SIG-M5 (cell line): ENCODE measurements around the gene PYGO1.
"Not testable (repeated sequence)": the region's sequence is repeated elsewhere in the genome, so short reads cannot be mapped to it uniquely, and the experiment has no call there.

Source experiments
- DNase-seq: peaks from one replicate; lab custom pipeline; 2025; lab: John Stamatoyannopoulos, UW

PYGO1 gene

DNA sequence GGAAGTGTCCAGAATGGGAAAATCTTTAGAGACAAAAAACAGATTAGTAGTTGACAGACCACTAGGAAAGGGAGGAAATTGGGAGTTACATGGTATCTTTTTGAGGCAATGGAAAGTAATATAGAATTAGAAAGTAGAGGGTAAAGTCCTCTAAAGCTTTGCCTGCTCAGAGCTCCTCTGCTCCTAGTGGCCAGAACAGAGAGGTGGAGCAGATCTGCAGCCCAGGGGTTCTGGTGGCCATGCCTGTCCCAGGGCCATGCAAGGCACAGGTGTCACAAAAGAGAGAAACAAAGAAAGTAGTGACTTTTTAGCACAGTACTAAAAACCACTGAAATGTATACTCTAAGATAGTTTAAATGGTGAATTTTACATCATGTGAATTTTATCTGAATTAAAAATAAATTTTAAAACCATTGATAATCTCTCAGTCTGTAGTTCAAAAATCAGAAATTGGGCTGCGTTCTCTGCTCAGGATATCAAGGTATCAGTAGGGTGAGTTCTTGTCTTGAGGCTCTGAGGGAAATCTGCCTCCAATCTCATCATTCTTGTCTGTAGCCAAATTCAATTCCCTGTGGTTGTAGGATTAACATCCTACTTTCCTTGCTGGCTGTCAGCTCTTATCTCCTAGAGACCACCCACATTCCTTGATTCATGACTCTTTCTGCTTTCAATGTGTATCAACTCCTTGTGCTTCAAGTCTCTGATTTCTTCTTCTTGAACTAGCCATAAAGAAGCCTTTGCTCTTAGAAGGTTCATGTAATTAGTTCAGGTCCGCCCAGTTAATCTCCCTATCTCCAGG, 23.6 kb downstream of the PYGO1 start:
- no peak for DNase-seq

GRCh38 chr15:55562601-55563000, 25.5 kb downstream of the PYGO1 start:
- DNase-seq, result no peak

DNA sequence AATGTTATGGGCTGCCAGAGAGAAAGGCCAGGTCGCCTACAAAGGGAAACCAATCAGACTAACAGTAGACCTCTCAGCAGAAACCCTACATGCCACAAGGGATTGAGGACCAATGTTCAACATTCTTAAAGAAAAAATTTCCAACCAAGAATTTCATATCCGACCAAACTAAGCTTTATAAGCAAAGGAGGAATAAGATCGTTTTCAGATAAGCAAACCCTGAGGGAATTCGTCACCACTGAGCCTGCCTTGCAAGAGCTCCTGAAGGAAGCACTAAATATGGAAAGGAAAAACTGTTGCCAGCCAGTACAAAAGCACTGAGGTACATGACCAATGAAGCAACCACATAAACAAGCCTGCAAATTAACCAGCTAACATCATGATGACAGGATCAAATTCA, 33.1 kb downstream of the PYGO1 start:
- DNase-seq, result no peak

GRCh38 chr15:55552926-55553325, 35.2 kb downstream of the PYGO1 start:
- DNase-seq, result no peak

GRCh38 chr15:55552451-55552850, 35.7 kb downstream of the PYGO1 start:
- no peak for DNase-seq

DNA sequence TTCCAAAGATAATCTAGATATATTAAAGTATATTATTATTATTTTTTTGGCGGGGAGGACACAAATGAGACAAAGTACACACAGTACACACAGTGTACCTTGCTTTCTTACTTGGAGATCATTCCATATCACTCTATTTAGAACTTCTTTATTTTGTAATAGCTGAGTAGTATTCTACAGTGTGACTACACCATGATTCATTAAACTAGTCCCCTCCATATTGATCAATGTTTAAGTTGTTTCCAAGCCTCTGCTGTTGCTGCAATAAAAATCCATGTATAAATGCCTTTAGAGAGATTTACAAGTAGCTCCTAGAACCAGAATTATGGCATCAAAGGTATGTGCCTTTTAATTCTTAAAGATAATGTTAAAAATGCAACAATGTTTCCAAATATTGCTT, 38.8 kb downstream of the PYGO1 start:
- no peak for DNase-seq

GRCh38 chr15:55546718-55547117, 41.4 kb downstream of the PYGO1 start:
- DNase-seq, result no peak

DNA sequence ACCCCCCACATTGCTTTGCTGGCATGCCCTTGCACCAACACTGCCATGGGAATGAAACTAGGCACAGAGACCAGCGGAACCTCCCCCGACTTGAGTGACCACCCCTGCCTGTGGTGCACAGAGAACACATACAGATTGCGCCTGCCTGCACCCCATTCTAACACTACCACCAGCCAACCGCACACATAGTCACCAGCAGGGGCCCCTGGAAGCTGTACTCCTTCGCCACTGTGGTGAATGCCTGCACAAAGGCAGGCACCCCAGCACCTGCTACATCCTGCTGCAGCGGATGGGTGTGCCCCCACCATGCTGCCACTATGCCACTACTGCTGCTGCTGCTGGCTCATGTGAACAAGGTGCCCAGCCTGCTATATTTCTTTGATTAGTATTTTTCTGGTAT, 52.7 kb downstream of the PYGO1 start:
- no peak for DNase-seq

DNA sequence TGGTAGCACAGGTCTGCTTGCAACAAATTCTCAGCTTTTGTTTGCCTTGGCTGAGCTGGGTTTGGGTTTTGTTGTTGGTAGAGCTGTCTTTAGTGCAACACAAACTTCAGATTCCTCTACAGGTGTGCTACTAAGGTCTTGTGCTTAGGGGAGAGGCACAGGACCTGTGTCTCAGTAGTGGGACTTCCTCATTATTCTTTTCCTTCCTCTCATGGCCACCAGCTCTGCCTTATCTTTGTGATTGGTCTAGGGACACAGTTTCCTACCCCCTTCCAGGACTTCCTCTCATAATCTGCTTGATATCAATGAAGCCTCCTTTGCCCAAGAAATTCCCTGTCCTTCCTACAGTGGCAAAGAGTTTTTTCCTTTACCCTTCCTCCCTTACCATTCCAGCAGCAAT, 55.2 kb downstream of the PYGO1 start:
- no peak for DNase-seq

GRCh38 chr15:55530861-55531313, 57.3 kb downstream of the PYGO1 start:
- DNase-seq, result no peak

DNA sequence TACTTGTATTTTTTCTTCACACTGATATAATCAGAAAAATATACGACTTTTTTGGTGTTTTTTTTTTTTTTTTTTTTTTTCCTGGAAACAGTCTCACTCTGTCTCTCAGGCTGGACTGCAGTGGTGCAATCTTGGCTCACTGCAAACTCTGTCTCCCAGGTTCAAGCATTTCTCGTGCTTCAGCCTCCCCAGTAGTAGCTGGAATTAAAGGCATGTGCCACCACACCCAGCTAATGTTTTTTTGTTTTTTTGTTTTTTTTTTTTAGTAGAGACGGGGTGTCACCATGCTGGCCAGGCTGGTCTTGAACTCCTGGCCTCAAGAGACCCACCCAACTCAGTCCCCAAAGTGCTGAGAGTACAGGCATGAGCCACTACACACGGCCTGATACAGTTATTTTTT, 59.3 kb downstream of the PYGO1 start:
- no peak for DNase-seq

DNA sequence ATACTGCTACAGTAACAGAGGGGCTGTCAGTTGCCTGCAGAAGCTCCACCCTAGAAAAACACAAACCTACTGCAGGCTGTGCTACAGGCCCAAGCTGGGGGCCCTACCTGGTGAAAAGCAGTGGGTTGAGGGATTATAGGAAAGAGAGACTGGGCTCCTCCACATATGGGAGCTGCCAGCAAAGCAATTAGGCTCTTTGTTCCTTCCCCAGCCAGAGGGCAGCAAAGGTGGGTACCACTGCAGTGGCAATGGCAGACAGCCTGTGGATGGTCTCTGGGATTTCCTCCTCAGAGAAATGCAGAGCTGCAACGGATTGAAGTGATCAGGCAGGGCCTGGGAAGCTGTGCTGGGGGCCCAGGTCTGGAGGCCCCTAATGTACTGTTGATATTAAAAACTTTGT, 61.0 kb downstream of the PYGO1 start:
- no peak for DNase-seq

GRCh38 chr15:55526559-55527036, 61.5 kb downstream of the PYGO1 start:
- DNase-seq, result peak; percentile 3

- DNase-seq, result no peak
These were observed 65.2 kb downstream of the PYGO1 start for GRCh38 chr15:55522742-55523450.

GRCh38 chr15:55518641-55519040, 69.5 kb downstream of the PYGO1 start:
- DNase-seq, result no peak

GRCh38 chr15:55518009-55518408, 70.1 kb downstream of the PYGO1 start:
- DNase-seq, result no peak

DNA sequence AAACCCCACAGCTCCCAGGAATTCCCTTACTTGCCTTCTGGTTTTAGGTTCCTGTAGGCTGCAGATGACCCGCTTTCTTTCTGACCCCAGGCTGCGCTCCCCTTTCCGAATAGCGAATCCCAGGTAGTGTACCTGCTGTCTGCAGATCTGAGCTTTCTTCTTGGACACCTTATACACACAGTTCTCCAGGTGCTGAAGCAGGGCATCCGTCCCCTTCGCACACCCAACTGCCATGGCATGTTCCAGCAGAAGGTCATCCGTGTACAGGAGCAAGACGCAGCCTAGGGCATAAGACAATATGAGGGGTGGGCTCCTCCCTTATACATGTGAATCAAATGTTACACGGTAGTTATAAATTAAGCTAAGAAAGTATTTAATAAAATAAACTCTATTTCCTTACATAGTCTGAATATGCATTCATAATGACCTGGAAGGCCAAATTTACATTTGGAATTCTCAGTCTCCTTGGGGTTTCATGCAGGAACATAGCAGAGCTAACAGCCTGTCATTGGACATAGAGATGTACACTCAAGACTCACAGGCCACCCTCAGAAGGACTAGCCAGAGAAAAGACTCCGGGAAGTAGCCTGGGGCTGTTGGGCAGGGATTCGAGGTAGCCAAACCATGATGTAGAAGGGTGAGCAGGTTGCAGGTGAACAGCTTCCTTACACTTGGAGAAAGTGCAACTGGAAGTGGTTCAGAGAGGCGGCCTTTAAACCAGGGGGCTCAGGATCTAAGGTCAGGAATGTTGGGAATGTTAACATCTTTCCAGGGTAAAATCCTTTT, 72.0 kb downstream of the PYGO1 start:
- DNase-seq, result no peak

GRCh38 chr15:55515491-55515890, 72.7 kb downstream of the PYGO1 start:
- no peak for DNase-seq

GRCh38 chr15:55514414-55514850, 73.7 kb downstream of the PYGO1 start:
- no peak for DNase-seq

- DNase-seq, result not testable (repeated sequence)
These were observed 74.3 kb downstream of the PYGO1 start for GRCh38 chr15:55513621-55514413.

DNA sequence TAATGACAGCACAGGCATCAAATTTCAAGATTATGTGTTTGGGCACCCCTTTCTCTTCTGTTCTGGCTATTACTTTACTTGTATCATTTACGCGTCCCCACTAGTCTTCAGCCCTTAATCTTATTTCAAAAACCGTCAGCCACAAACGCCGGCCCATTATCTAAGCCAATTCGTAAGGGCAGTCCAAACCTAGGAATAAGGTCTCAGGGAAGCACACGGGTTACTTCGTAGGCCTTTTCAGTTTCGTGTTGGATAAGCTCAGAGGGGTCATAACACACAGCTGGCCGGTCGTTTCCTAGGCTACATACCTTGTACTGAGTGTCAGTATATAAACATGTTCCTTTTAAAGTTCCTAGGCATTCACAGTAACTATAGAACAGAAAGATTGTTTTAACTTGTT, 75.0 kb downstream of the PYGO1 start:
- no peak for DNase-seq

- no peak for DNase-seq
These were observed 80.6 kb downstream of the PYGO1 start for GRCh38 chr15:55507567-55507966.
